K562 (cell line): ENCODE results near the gene ARV1. TPM values are rescaled to one million over a fixed set of nuclear protein-coding genes. Genes with fewer than 3 reads are reported as not detected.

ENCODE experiments used
- BHLHE40 ChIP-seq: IDR thresholded peaks from 2 replicates; pipeline ENCODE4 v1.6.1; 2011; ENCODE audit warnings: low read length, improper control_type of control experiment
- BRCA1 ChIP-seq, 2 experiments: fragments of 450-650 bp in 1 of 2; sonication (generic) in 1 of 2; formaldehyde crosslinking in 1 of 2; IDR thresholded peaks; 2 replicates each; pipeline versions ENCODE4 v1.5.0 to v1.6.1; 2017 to 2020; ENCODE audit warnings: mild to moderate bottlenecking in 1 of 2, missing genetic modification reagents in 1 of 2
- CBX8 ChIP-seq: fragments of 200-600 bp; sonication (generic); IDR thresholded peaks from 2 replicates; pipeline ENCODE4 v1.6.1; 2012; ENCODE audit warnings: borderline replicate concordance, mixed run types, low read depth, mild to moderate bottlenecking, moderate library complexity, mixed read lengths, low read length, control low read depth, inconsistent platforms; ENCODE audit not compliant: poor library complexity, severe bottlenecking; ENCODE audit errors: extremely low read depth
- ELF1 ChIP-seq: fragments of 200-800 bp; sonication (Bioruptor generic); IDR thresholded peaks from 2 replicates; pipeline ENCODE4 v1.6.1; 2016; ENCODE audit warnings: missing genetic modification characterization, missing compliant biosample characterization
- FOS ChIP-seq: IDR thresholded peaks from 3 replicates; pipeline ENCODE4 v1.6.1; 2011; ENCODE audit not compliant: insufficient read length; ENCODE audit errors: extremely low read depth
- FOSL1 ChIP-seq: fragments of 200-800 bp; sonication (Bioruptor generic); conservative IDR thresholded peaks from 2 replicates; pipeline ENCODE4 v1.6.1; 2016; ENCODE audit warnings: missing genetic modification characterization, missing compliant biosample characterization
- HDAC1 ChIP-seq, 2 experiments: fragments of 450-650 bp; IDR thresholded peaks; 2 replicates each; pipeline ENCODE4 v1.6.1; 2016 to 2017; ENCODE audit warnings: inconsistent platforms in 1 of 2, mild to moderate bottlenecking in 1 of 2, moderate library complexity in 1 of 2
- HOXB6 ChIP-seq: fragments of 250-450 bp; sonication (Bioruptor Pico); IDR thresholded peaks from 2 replicates; pipeline ENCODE4 v1.5.1; 2022; ENCODE audit warnings: mild to moderate bottlenecking, borderline replicate concordance
- PHF20 ChIP-seq: fragments of 450-650 bp; IDR thresholded peaks from 2 replicates; pipeline ENCODE4 v1.6.1; 2018; ENCODE audit not compliant: partially characterized antibody
- RBBP5 ChIP-seq: fragments of 200-600 bp; sonication (generic); IDR thresholded peaks from 2 replicates; pipeline ENCODE4 v1.6.1; 2012; ENCODE audit warnings: borderline replicate concordance, mild to moderate bottlenecking, low read length, control low read depth, inconsistent platforms; ENCODE audit not compliant: insufficient read depth, poor library complexity, severe bottlenecking
- UBTF ChIP-seq, 2 experiments: IDR thresholded peaks; 2 replicates each; pipeline ENCODE4 v1.6.1; 2012; ENCODE audit warnings: improper control_type of control experiment in 2 of 2, low read depth in 2 of 2, low read length in 2 of 2, borderline replicate concordance in 1 of 2
- ZC3H4 ChIP-seq: sonication (generic); formaldehyde crosslinking; IDR thresholded peaks from 2 replicates; pipeline ENCODE4 v1.9.0; 2021; ENCODE audit warnings: missing genetic modification reagents, borderline replicate concordance
- ZEB2 ChIP-seq: fragments of 450-650 bp; IDR thresholded peaks from 2 replicates; pipeline ENCODE4 v1.6.1; 2016
- ZNF507 ChIP-seq: conservative IDR thresholded peaks from 2 replicates; pipeline ENCODE4 v1.6.1; 2017; ENCODE audit warnings: missing genetic modification characterization, missing compliant biosample characterization
- ZZZ3 ChIP-seq: fragments of 450-650 bp; IDR thresholded peaks from 2 replicates; pipeline ENCODE4 v1.6.1; 2016; ENCODE audit warnings: antibody characterized with exemption, mild to moderate bottlenecking, moderate library complexity
- polyA plus RNA-seq, 8 experiments: library from polyadenylated mRNA; depleted of rRNA in 4 of 8; stranded (reverse) in 5 of 8; unstranded in 3 of 8; fragments of >200 nt; fragmentation: Nextera tagmentation in 2 of 8; fragmentation: Illumina TruSeq in 1 of 8; extraction: Ambion mirVana in 2 of 8; extraction: Trizol in 1 of 8; gene quantifications; 2 replicates each; pipeline versions ENCODE4 v1.2.1 to v1.2.3, GENCODE V29; 2011 to 2014; ENCODE audit warnings: inconsistent platforms in 1 of 8, missing spikeins in 1 of 8
- total RNA-seq, 7 experiments: library from RNA; depleted of rRNA in 6 of 7; stranded (reverse); fragments of >200 nt in 6 of 7; fragmentation: Illumina TruSeq in 2 of 7; extraction: Trizol in 2 of 7; gene quantifications; 2 replicates each; pipeline versions ENCODE4 v1.2.1 to v1.2.3, GENCODE V29; 2011 to 2021; ENCODE audit warnings: low replicate concordance in 1 of 7
- TF ChIP-seq, protein P1 (sequence below), 2 experiments: fragments of 450-650 bp; IDR thresholded peaks; 2 replicates each; pipeline ENCODE4 v1.6.1; 2016; ENCODE audit warnings: mild to moderate bottlenecking in 2 of 2, borderline replicate concordance in 1 of 2, low read depth in 1 of 2, moderate library complexity in 1 of 2

The ARV1 gene
- total and polyA plus RNA-seq, 9 of the 15 experiments (the other 6 are each of a cell fraction or from before 2014, with no cell fraction given): 54.8 to 139 (median 74.0) TPM

GRCh38 chr1:231039161-231040018 lies 60.5 kb downstream of the ARV1 start (continued):
- TF ChIP-seq, protein P1, sequence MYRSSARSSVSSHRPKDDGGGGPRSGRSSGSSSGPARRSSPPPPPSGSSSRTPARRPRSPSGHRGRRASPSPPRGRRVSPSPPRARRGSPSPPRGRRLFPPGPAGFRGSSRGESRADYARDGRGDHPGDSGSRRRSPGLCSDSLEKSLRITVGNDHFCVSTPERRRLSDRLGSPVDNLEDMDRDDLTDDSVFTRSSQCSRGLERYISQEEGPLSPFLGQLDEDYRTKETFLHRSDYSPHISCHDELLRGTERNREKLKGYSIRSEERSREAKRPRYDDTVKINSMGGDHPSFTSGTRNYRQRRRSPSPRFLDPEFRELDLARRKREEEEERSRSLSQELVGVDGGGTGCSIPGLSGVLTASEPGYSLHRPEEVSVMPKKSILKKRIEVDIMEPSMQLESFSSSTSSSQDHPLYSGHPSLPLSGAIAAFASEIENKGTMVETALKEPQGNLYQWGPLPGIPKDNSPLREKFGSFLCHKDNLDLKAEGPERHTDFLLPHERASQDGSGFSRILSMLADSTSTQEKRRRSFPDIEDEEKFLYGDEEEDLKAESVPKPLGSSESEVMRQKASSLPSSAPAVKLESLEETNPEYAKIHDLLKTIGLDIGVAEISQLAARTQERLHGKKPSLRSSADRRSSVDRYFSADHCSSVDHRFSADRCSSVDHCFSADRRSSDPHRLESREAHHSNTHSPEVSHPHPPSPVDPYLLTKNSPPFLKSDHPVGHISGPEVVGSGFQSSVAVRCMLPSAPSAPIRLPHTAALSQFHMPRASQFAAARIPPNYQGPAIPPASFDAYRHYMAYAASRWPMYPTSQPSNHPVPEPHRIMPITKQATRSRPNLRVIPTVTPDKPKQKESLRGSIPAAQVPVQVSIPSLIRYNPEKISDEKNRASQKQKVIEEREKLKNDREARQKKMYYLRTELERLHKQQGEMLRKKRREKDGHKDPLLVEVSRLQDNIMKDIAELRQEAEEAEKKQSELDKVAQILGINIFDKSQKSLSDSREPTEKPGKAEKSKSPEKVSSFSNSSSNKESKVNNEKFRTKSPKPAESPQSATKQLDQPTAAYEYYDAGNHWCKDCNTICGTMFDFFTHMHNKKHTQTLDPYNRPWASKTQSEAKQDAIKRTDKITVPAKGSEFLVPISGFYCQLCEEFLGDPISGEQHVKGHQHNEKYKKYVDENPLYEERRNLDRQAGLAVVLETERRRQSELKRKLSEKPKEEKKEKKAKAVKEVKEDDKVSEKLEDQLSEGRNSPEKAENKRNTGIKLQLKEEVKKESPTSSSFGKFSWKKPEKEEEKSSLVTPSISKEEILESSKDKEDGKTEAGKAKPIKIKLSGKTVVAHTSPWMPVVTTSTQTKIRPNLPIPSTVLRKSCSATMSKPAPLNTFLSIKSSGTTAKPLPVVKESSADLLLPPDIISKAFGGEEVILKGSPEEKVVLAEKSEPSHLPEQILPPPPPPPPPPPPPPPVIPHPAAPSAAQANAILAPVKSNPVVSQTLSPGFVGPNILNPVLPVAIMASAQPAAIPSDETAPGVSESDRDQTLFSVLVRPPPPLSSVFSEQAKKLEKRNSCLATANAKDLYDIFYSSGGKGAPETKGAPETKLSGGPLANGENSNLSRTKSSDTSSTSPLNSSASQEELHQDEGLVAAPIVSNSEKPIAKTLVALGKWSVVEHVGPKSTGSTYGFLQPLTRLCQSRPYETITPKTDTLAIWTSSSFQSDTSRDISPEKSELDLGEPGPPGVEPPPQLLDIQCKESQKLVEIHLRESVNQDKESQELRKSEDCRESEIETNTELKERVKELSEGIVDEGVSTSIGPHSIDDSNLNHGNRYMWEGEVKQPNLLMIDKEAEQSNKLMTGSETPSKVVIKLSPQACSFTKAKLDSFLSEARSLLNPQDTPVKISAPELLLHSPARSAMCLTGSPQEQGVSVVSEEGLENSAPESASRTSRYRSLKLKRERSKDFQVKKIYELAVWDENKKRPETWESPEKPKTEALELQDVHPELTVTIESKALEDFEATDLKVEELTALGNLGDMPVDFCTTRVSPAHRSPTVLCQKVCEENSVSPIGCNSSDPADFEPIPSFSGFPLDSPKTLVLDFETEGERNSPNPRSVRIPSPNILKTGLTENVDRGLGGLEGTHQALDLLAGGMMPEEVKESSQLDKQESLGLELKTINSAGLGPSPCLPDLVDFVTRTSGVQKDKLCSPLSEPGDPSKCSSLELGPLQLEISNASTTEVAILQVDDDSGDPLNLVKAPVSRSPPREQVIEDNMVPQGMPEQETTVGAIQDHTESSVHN (IDR thresholded peaks at IDR 0.05; ENCODE audit: borderline replicate concordance in 1 of 2, low read depth in 1 of 2): no peak
- TF ChIP-seq ZNF507 (tag): no peak
- no peak for TF ChIP-seq HOXB6 (CRISPR knock-in tag)
- TF ChIP-seq RBBP5: peak; percentile 63
- TF ChIP-seq ZEB2: no peak
- TF ChIP-seq CBX8: no peak
- TF ChIP-seq HDAC1 (IDR thresholded peaks at IDR 0.05): peak in 1 of 2 experiments; percentile 68; a peak in 2 of 4 replicates
- TF ChIP-seq FOS: no peak
- TF ChIP-seq UBTF (IDR thresholded peaks at IDR 0.05; ENCODE audit: borderline replicate concordance in 1 of 2, low read depth in 2 of 2, low read length in 2 of 2): peak; percentile 77 to 82; a peak in 3 of 4 replicates
- TF ChIP-seq FOSL1 (tag): no peak
- peak; percentile 77 for TF ChIP-seq ELF1
- TF ChIP-seq ZC3H4 (CRISPR knock-in tag): no peak
- peak; percentile 60 for TF ChIP-seq PHF20
- no peak for TF ChIP-seq BHLHE40
- TF ChIP-seq BRCA1 (IDR thresholded peaks at IDR 0.05): no peak
- TF ChIP-seq BRCA1 (CRISPR knock-in tag; IDR thresholded peaks at IDR 0.05): peak; percentile 68; the same call in 1 of the 2 replicates
- TF ChIP-seq ZZZ3: no peak
